Measurements from ENCODE around the gene GPR162. TPM values are rescaled to one million over a fixed set of nuclear protein-coding genes. Genes with fewer than 3 reads are reported as not detected.
A peak's percentile ranks its signal among the peaks of the same experiment; 100 is the strongest.

GPR162 gene
- total and polyA plus RNA-seq, 8 donors = 0.41 to 8.8 (median 1.5) TPM

DNA sequence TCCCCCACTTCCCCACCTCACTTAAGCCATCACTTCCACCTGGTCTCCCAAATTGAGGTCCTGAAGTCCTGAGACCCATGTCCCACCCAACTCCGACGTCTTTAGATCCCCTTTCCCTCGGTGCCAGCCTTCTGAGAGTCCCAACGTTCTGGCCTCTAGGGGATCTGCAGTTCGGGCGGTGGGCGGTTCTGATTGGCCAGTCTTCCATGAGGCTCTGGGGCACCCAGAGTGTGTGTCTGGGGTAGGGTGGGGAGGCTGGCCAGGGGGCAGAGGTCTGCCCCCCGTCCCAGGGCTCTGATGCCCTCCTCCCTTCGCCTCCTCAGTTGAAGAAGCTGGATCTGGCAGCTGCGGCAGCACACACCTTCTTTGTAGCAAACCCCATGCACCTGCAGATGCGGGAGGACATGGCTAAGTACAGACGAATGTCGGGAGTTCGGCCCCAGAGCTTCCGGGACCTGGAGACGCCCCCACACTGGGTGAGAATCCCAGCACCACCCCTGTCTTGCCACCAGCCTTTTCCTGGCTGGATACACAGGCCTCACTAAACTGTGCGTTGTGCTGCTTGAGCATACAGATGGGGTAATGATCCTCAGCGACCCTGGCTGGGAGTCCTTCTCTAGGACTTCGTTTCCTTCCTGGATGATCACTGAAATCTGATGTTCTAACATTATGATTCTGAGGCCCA lies 8.1 kb downstream of the GPR162 start:
- H3K36me3 ChIP-seq = no peaks in the 10 kb centered on the region
- no peaks in the 10 kb centered on the region for H3K27me3 ChIP-seq
- no peaks in the 10 kb centered on the region for H3K9me3 ChIP-seq
- peak overlapping the region; percentile 74 to 86 (median 84) for H3K4me3 ChIP-seq
- H3K27ac ChIP-seq = peak overlapping the region in 3 of 4 donors; percentile 57 to 62 (median 58)
- 25 to 30% methylated on average over 19 of the region's 19 CpGs for WGBS, 2 donors
- DNase-seq (peak in 2 of 6 donors; percentile 51 to 63), FAIRE-seq (no peak), ATAC-seq (peak; percentile 34 to 43 (median 38))
- TF ChIP-seq, protein P1, sequence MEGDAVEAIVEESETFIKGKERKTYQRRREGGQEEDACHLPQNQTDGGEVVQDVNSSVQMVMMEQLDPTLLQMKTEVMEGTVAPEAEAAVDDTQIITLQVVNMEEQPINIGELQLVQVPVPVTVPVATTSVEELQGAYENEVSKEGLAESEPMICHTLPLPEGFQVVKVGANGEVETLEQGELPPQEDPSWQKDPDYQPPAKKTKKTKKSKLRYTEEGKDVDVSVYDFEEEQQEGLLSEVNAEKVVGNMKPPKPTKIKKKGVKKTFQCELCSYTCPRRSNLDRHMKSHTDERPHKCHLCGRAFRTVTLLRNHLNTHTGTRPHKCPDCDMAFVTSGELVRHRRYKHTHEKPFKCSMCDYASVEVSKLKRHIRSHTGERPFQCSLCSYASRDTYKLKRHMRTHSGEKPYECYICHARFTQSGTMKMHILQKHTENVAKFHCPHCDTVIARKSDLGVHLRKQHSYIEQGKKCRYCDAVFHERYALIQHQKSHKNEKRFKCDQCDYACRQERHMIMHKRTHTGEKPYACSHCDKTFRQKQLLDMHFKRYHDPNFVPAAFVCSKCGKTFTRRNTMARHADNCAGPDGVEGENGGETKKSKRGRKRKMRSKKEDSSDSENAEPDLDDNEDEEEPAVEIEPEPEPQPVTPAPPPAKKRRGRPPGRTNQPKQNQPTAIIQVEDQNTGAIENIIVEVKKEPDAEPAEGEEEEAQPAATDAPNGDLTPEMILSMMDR (IDR thresholded peaks at IDR 0.05) = no peak
- peaks cover 0 to 4% (median 0%) of the 10 kb centered on the region in 3 donors for H3K4me1 ChIP-seq
- intact Hi-C loops (cut with DNase I) = loop anchor here in 1 of 3 donors (10.0 kb wide), 1 partner anchor 95 kb away; no protein-coding TSS in a partner anchor

DNA sequence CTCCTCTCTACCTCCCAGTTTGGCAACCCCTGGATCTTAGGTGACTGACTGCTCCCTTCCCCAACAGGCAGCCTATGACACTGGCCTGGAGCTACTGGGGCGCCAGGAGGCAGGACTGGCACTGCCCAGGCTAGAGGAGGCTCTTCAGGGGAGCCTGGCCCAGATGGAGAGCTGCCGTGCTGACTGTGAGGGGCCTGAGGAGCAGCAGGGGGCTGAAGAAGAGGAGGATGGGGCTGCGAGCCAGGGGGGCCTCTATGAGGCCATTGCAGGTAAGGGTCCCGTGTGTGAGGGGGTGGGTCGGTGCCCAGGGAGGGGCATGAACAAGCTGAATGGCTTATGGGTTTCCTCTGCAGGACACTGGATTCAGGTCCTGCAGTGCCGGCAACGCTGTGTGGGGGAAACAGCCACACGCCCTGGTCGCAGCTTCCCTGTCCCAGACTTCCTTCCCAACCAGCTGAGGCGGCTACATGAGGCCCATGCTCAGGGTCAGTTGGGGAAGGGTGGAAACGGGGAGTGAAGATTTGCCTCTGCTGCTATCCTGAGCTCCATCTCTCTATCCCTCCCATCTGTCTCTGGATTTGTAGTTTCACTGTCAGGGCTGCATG lies 8.8 kb downstream of the GPR162 start:
- intact Hi-C loops (cut with DNase I) = no loop called here
- H3K36me3 ChIP-seq = no peaks in the 10 kb centered on the region
- no peak overlapping the region for H3K4me3 ChIP-seq
- DNase-seq (peak in 1 of 6 donors; percentile 71), ATAC-seq (no peak), FAIRE-seq (no peak)
- no peaks in the 10 kb centered on the region for H3K27me3 ChIP-seq
- peaks cover 0 to 4% (median 0%) of the 10 kb centered on the region in 3 donors for H3K4me1 ChIP-seq
- 92 to 94% methylated on average over 11 of the region's 11 CpGs for WGBS, 2 donors
- TF ChIP-seq, protein P1 (IDR thresholded peaks at IDR 0.05) = no peak
- H3K9me3 ChIP-seq = no peaks in the 10 kb centered on the region
- H3K27ac ChIP-seq = no peak overlapping the region

DNA sequence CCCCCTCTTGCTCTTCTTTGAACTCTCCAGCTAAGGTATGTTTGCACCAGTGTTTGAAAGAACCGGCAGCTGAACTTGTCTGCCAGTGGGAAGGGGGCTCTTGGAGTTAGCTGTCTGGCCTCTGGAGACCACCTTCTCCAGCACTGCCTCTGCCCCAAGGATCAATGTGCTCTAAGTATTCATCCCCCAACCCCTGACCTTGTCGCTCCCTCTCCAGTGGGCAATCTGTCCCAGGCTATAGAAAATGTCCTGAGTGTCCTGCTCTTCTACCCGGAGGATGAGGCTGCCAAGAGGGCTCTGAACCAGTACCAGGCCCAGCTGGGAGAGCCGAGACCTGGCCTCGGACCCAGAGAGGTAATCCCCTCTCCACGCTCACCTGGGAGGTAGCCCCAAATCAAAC lies 9.4 kb downstream of the GPR162 start:
- Histone ChIP-seq H3K9me3 (no peaks in the 10 kb centered on the region), H3K36me3 (no peaks in the 10 kb centered on the region), H3K4me3 (no peak overlapping the region), H3K27me3 (no peaks in the 10 kb centered on the region), H3K27ac (no peak overlapping the region), H3K4me1 (peaks cover 0 to 4% (median 0%) of the 10 kb centered on the region in 3 donors)
- no peak for FAIRE-seq
- DNase-seq = peak in 1 of 6 donors; percentile 31
- intact Hi-C loops (cut with DNase I) = no loop called here
- no peak for ATAC-seq
- WGBS, 2 donors = 86 to 89% methylated on average over 6 of the region's 6 CpGs
- TF ChIP-seq, protein P1 (IDR thresholded peaks at IDR 0.05) = no peak

DNA sequence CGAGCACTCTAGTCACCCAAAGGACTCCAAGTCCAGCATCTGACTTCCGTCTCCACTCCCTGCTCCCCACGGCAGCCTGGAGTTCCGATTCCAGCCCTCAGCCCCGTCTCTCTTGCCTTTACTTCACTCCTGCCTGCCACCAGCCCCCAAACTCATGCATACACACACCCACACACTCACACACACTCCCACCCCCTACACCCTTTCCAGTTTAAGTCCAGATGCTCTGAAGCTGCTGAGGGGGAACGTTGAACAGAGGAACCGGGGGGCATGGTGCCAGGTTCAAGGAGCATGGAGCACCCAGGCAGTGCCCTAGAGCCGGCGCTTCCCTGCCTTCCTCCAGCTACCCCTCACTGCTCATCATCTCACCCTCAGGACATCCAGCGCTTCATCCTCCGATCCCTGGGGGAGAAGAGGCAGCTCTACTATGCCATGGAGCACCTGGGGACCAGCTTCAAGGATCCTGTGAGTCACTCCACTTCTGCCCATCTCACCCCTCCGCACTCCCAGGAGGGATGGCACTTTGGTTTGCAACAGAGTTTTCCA lies 9.9 kb downstream of the GPR162 start:
- Histone ChIP-seq H3K4me1 (peaks cover 0 to 4% (median 0%) of the 10 kb centered on the region in 3 donors), H3K36me3 (no peaks in the 10 kb centered on the region), H3K9me3 (no peaks in the 10 kb centered on the region), H3K4me3 (no peak overlapping the region), H3K27ac (no peak overlapping the region), H3K27me3 (no peaks in the 10 kb centered on the region)
- DNase-seq = peak in 1 of 6 donors; percentile 41
- TF ChIP-seq, protein P1 (IDR thresholded peaks at IDR 0.05) = no peak
- FAIRE-seq = no peak
- intact Hi-C loops (cut with DNase I) = no loop called here
- ATAC-seq = no peak
- WGBS, 2 donors = 87 to 94% methylated on average over 12 of the region's 12 CpGs
